HCT116 (cell line): ENCODE data around the gene CIT. TPM values are rescaled to one million over a fixed set of nuclear protein-coding genes. Genes with fewer than 3 reads are reported as not detected.

Source experiments
- ATAC-seq: fragments of 200-7000 bp; cut with Tn5 transposase; 2 replicates; pipeline ENCODE4 v1.9.1; 2020; ENCODE audit warnings: mild to moderate bottlenecking, moderate library complexity
- BruUV-seq: library from RNA; stranded (reverse); fragments of 400-500 nt; replicated peaks from 2 replicates; lab custom pipeline; 2021; lab: Mats Ljungman, UMichigan
- CTCF ChIA-PET: fragments of 300-600 bp; sonication (Branson Sonifier 250); formaldehyde crosslinking; loops from one replicate; lab custom pipeline; 2021; ENCODE audit warnings: antibody characterized with exemption; lab: Charles Lee
- POLR2A ChIA-PET: fragments of 300-600, 350-600 bp; sonication (Branson Sonifier 250); formaldehyde crosslinking; loops from one replicate; lab custom pipeline; 2021; ENCODE audit warnings: antibody characterized with exemption; lab: Charles Lee
- RAD21 ChIA-PET, 2 experiments: fragments of 300-600 bp; sonication (Branson Sonifier 250); formaldehyde crosslinking; loops; one replicate each; lab custom pipeline; 2023; ENCODE audit warnings: low total read pairs in 2 of 2; ENCODE audit not compliant: uncharacterized antibody in 2 of 2, unreplicated experiment in 2 of 2, low non-redundant PET in 1 of 2; lab: Charles Lee
- DNase-seq: peaks from one replicate; pipeline ENCODE4 v3.0.0-alpha.2; 2010; ENCODE audit warnings: low read depth, low spot score
- H2AFZ ChIP-seq: fragments of 200-600 bp; shearing (Covaris generic), sonication (generic); 2 replicates; pipeline ENCODE4 v1.6.1; 2017; ENCODE audit warnings: low read depth, mixed run types, mixed read lengths, antibody characterized with exemption, low read length; ENCODE audit not compliant: poor library complexity, severe bottlenecking
- H3K27ac ChIP-seq: 2 replicates; pipeline ENCODE4 v1.5.1; 2012; ENCODE audit warnings: low read depth, low read length
- H3K27me3 ChIP-seq: fragments of 200-600 bp; sonication (generic); 2 replicates; pipeline ENCODE4 v1.6.1; 2016; ENCODE audit warnings: mixed run types, low read length, mixed read lengths; ENCODE audit not compliant: insufficient read depth
- H3K36me3 ChIP-seq, 2 experiments: fragments of 200-500 bp in 1 of 2; fragments of 200-600 bp in 1 of 2; sonication (Bioruptor generic) in 1 of 2; sonication (generic) in 1 of 2; 2 replicates each; pipeline versions ENCODE4 v1.5.1 to v1.6.1; 2014 to 2016; ENCODE audit warnings: low read length in 2 of 2, inconsistent platforms in 1 of 2, mixed read lengths in 1 of 2, mixed run types in 1 of 2; ENCODE audit not compliant: insufficient read depth in 2 of 2, control insufficient read depth in 1 of 2
- H3K4me1 ChIP-seq, 2 experiments: fragments of 200-600 bp in 1 of 2; sonication (generic) in 1 of 2; 2 replicates each; pipeline versions ENCODE4 v1.5.1 to v1.6.1; 2012 to 2017; ENCODE audit warnings: low read length in 2 of 2, inconsistent platforms in 1 of 2, mild to moderate bottlenecking in 1 of 2, mixed read lengths in 1 of 2, mixed run types in 1 of 2, moderate library complexity in 1 of 2; ENCODE audit not compliant: insufficient read depth in 2 of 2, control insufficient read depth in 1 of 2
- H3K4me2 ChIP-seq: fragments of 200-600 bp; sonication (generic); 2 replicates; pipeline ENCODE4 v1.6.1; 2017; ENCODE audit warnings: mixed run types, low read length, mixed read lengths
- H3K4me3 ChIP-seq, 2 experiments: fragments of 200-600 bp in 1 of 2; sonication (generic) in 1 of 2; replicated peaks in 1 of 2; 2 replicates each; pipeline ENCODE4 v1.5.1; 2011 to 2016; ENCODE audit warnings: low read length in 2 of 2, control low read depth in 1 of 2, low read depth in 1 of 2, mild to moderate bottlenecking in 1 of 2, mixed read lengths in 1 of 2, mixed run types in 1 of 2
- H3K79me2 ChIP-seq: fragments of 200-600 bp; sonication (generic); 2 replicates; pipeline ENCODE4 v1.6.1; 2017; ENCODE audit warnings: mild to moderate bottlenecking, mixed run types, low read length, moderate library complexity, mixed read lengths; ENCODE audit not compliant: insufficient read depth
- H3K9ac ChIP-seq: fragments of 200-600 bp; sonication (generic); 2 replicates; pipeline ENCODE4 v1.6.1; 2016; ENCODE audit warnings: low read length, mixed read lengths
- H3K9me2 ChIP-seq: fragments of 200-600 bp; sonication (generic), shearing (Covaris generic); 2 replicates; pipeline ENCODE4 v1.6.1; 2017; ENCODE audit warnings: mixed run types, mild to moderate bottlenecking, moderate library complexity; ENCODE audit not compliant: insufficient read depth
- H3K9me3 ChIP-seq, 2 experiments: fragments of 200-500 bp in 1 of 2; fragments of 200-600 bp in 1 of 2; sonication (Bioruptor generic) in 1 of 2; sonication (generic) in 1 of 2; 2 replicates each; pipeline ENCODE4 v1.6.1; 2014 to 2017; ENCODE audit warnings: low read length in 2 of 2, mixed read lengths in 2 of 2, inconsistent platforms in 1 of 2, low read depth in 1 of 2, mild to moderate bottlenecking in 1 of 2, mixed run types in 1 of 2, moderate library complexity in 1 of 2; ENCODE audit not compliant: control insufficient read depth in 1 of 2, insufficient read depth in 1 of 2
- H4K20me1 ChIP-seq: fragments of 200-600 bp; sonication (generic), shearing (Covaris generic); 2 replicates; pipeline ENCODE4 v1.6.1; 2017; ENCODE audit warnings: mixed run types, mild to moderate bottlenecking, moderate library complexity; ENCODE audit not compliant: insufficient read depth
- EZH2 ChIP-seq: fragments of 200-600 bp; sonication (generic); IDR thresholded peaks from 2 replicates; pipeline ENCODE4 v1.6.1; 2017; ENCODE audit warnings: antibody characterized with exemption, mixed run types
- REST ChIP-seq: IDR thresholded peaks from 2 replicates; pipeline ENCODE4 v1.6.1; 2012; ENCODE audit warnings: low read depth
- SRF ChIP-seq: IDR thresholded peaks from 2 replicates; pipeline ENCODE4 v1.6.1; 2012; ENCODE audit warnings: low read depth
- TCF7L2 ChIP-seq: IDR thresholded peaks from 2 replicates; pipeline ENCODE4 v1.7.0; 2011; ENCODE audit warnings: borderline replicate concordance, inconsistent platforms; ENCODE audit not compliant: insufficient read depth, insufficient read length; ENCODE audit errors: extremely low read depth
- YY1 ChIP-seq: IDR thresholded peaks from 2 replicates; pipeline ENCODE4 v1.6.1; 2011; ENCODE audit warnings: low read length, low read depth, moderate library complexity, mild to moderate bottlenecking; ENCODE audit not compliant: insufficient replicate concordance; ENCODE audit errors: extremely low read depth
- ZFX ChIP-seq: fragments of 450-650 bp; IDR thresholded peaks from 2 replicates; pipeline ENCODE4 v1.6.1; 2017
- intact Hi-C: fragments of 100-400 bp; cut with micrococcal nuclease; formaldehyde crosslinking; loops from 2 replicates; pipeline ENCODE4 v1.10.0; 2022
- total RNA-seq: library from RNA; stranded (reverse); gene quantifications from one replicate; pipeline ENCODE4 v1.2.1, GENCODE V29; 2021; ENCODE audit not compliant: unreplicated experiment

The CIT gene
- total RNA-seq, 1 experiment from 2014 or later: 54.2 TPM

DNA sequence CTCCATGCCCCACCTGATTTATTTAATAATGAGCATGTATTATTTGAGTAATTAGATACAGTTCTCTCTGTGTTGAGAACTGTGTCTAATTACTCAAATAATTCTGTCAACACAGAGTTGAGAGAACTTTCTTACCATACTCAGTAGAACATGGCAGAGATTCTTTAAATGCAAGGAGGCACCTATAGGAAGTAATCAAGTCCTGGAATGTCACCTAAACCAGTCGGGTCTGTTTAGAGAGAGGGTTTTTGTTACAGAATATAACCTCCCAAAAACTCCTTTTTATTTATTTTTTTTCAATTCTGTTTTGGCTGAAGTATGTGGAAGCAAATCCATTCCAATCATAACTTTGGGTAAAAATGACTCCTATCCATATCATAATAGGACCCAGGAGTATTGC is 37.5 kb upstream of the CIT start:
- TF ChIP-seq EZH2 (no peak), YY1 (no peak), TCF7L2 (no peak), SRF (no peak), ZFX (no peak), REST (no peak)
- POLR2A ChIA-PET: no interaction called here
- Histone ChIP-seq H3K4me3 (no peak overlapping the region), H3K4me1 (peaks cover 4% of the 10 kb centered on the region in 2 experiments; a peak in 3 of 4 replicates), H3K9me3 (no peaks in the 10 kb centered on the region), H3K27ac (no peak overlapping the region), H3K4me2 (peak overlapping the region; percentile 11; the same call in 1 of the 2 replicates), H3K79me2 (no peaks in the 10 kb centered on the region), H3K27me3 (no peaks in the 10 kb centered on the region), H3K36me3 (no peaks in the 10 kb centered on the region), H4K20me1 (no peaks in the 10 kb centered on the region), H3K9me2 (no peaks in the 10 kb centered on the region), H3K9ac (no peak overlapping the region), H2AFZ (no peak overlapping the region)
- intact Hi-C loops: no loop called here
- CTCF ChIA-PET: no interaction called here
- RAD21 ChIA-PET: no interaction called here
- BruUV-seq: no TSS peak
- DNase-seq (no peak), ATAC-seq (no peak)
